ENCODE data around the gene ATP5F1D. TPM values are rescaled to one million over a fixed set of nuclear protein-coding genes. Genes with fewer than 3 reads are reported as not detected.

The ATP5F1D gene
- total and polyA plus RNA-seq, 2 of the 8 experiments (the other 6 are each of a cell fraction or from before 2014, with no cell fraction given), result 174 to 249 TPM

DNA sequence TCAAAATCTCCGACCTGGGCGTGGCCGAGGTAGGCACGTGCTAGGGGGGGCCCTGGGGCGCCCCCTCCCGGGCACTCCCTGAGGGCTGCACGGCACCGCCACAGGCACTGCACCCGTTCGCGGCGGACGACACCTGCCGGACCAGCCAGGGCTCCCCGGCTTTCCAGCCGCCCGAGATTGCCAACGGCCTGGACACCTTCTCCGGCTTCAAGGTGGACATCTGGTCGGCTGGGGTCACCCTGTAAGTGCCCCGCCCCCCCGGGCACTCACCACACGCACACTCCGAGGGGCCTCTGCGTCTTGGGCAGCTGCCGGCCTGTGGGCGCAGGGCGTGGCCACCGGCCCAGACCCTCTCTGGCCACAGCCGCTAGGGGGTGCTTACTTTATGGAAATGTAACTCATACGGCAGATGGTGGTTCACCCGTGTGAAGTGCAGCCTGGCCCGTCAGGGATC lies 21.0 kb upstream of the ATP5F1D start:
- H3K9me3 ChIP-seq (ENCODE audit: insufficient read depth in 2 of 2, low read depth in 1 of 2, low read length in 1 of 2), result no peaks in the 10 kb centered on the region
- H3K14ac ChIP-seq (ENCODE audit: insufficient read length), result no peak overlapping the region
- H3K56ac ChIP-seq (replicated peaks; ENCODE audit: insufficient read length, low read depth, low read length), result no peak overlapping the region
- ChIA-PET CTCF (ENCODE audit: partially characterized antibody) (interaction anchor here (0.7 to 9.0 kb wide), 25 partner anchors 8 to 265 kb away, joined by 3 to 56 read pairs (median 5); partner anchors contain the start of gene ATP5F1D), POLR2A (ENCODE audit: partially characterized antibody) (interaction anchor here (0.9 to 2.0 kb wide), 8 partner anchors 9 to 212 kb away, joined by 3 to 8 read pairs (median 4); no protein-coding TSS in a partner anchor)
- H3K4me2 ChIP-seq (ENCODE audit: insufficient read depth in 1 of 2, low read depth in 2 of 2, low read length in 2 of 2), result no peak overlapping the region
- 92% methylated on average over 30 of the region's 33 CpGs; no CpG with 5 or more reads in 1 of the 2 experiments for WGBS, 2 experiments (ENCODE audit: extremely low coverage in 1 of 2, insufficient coverage in 1 of 2, insufficient read length in 1 of 2, insufficient replicate concordance in 2 of 2, low coverage in 1 of 2, low lambda C conversion rate in 2 of 2, missing lambda C conversion rate in 1 of 2)
- H2BK12ac ChIP-seq (ENCODE audit: low read depth, low read length), result no peak overlapping the region
- no peak overlapping the region for H4K91ac ChIP-seq (replicated peaks; ENCODE audit: insufficient read length, low read length)
- no peaks in the 10 kb centered on the region for H3K27me3 ChIP-seq (replicated peaks in 1 of 4; ENCODE audit: control insufficient read depth in 3 of 4, extremely low read depth in 1 of 4, insufficient read depth in 3 of 4, low read length in 3 of 4)
- no peak overlapping the region; the same call in 1 of the 2 replicates for H4K8ac ChIP-seq (ENCODE audit: extremely low read depth, insufficient read depth, low read length)
- H3K4me1 ChIP-seq (replicated peaks in 1 of 4; ENCODE audit: control insufficient read depth in 3 of 4, insufficient read depth in 4 of 4, low read length in 3 of 4), result peaks cover 0 to 2% (median 2%) of the 10 kb centered on the region in 4 experiments; a peak in 3 of 7 replicates
- no peak for FAIRE-seq
- no peak overlapping the region for H2AK5ac ChIP-seq (ENCODE audit: low read depth, low read length)
- H3K27ac ChIP-seq (ENCODE audit: low read depth, low read length), result no peak overlapping the region
- DNase-seq (ENCODE audit: low read depth in 1 of 2, low spot score in 2 of 2), result peak in 1 of 2 experiments; percentile 67
- peaks cover 0 to 30% of the 10 kb centered on the region in 2 experiments; a peak in 3 of 4 replicates for H3K79me2 ChIP-seq (ENCODE audit: control insufficient read depth in 1 of 2, insufficient read depth in 2 of 2, low read length in 2 of 2)
- TF ChIP-seq, protein P1, sequence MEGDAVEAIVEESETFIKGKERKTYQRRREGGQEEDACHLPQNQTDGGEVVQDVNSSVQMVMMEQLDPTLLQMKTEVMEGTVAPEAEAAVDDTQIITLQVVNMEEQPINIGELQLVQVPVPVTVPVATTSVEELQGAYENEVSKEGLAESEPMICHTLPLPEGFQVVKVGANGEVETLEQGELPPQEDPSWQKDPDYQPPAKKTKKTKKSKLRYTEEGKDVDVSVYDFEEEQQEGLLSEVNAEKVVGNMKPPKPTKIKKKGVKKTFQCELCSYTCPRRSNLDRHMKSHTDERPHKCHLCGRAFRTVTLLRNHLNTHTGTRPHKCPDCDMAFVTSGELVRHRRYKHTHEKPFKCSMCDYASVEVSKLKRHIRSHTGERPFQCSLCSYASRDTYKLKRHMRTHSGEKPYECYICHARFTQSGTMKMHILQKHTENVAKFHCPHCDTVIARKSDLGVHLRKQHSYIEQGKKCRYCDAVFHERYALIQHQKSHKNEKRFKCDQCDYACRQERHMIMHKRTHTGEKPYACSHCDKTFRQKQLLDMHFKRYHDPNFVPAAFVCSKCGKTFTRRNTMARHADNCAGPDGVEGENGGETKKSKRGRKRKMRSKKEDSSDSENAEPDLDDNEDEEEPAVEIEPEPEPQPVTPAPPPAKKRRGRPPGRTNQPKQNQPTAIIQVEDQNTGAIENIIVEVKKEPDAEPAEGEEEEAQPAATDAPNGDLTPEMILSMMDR (IDR thresholded peaks at IDR 0.05; ENCODE audit: control extremely low read depth in 1 of 3, insufficient read depth in 1 of 3, low read depth in 1 of 3, low read length in 3 of 3), result peak in 2 of 3 experiments; percentile 24 to 33; a peak in 1 of 4 replicates
- no peak for TF ChIP-seq RAD21 (IDR thresholded peaks at IDR 0.05 in 1 of 2, conservative IDR thresholded peaks at IDR 0.05 in 1 of 2; ENCODE audit: low read depth in 2 of 2, low read length in 2 of 2)
- peaks cover 0 to 31% (median 0%) of the 10 kb centered on the region in 4 experiments; a peak in 3 of 8 replicates for H3K36me3 ChIP-seq (ENCODE audit: control insufficient read depth in 2 of 4, insufficient read depth in 4 of 4, low read length in 3 of 4)
- H2BK5ac ChIP-seq (ENCODE audit: low read depth, low read length), result no peak overlapping the region
- no peaks in the 10 kb centered on the region for H3K23me2 ChIP-seq (ENCODE audit: low read depth, low read length)
- no peak overlapping the region for H2BK15ac ChIP-seq (ENCODE audit: low read length)
- H3K18ac ChIP-seq (ENCODE audit: extremely low read depth, low read length), result no peak overlapping the region
- no peak overlapping the region for H3K23ac ChIP-seq (ENCODE audit: insufficient read length)
- no peak overlapping the region for H2BK120ac ChIP-seq (replicated peaks; ENCODE audit: low read depth, low read length)
- H4K5ac ChIP-seq (ENCODE audit: insufficient read length, low read depth, low read length), result no peak overlapping the region
- no peak overlapping the region for H2AFZ ChIP-seq (ENCODE audit: low read length)
- no peak overlapping the region for H3K4ac ChIP-seq (replicated peaks; ENCODE audit: insufficient read length, low read depth, low read length)
- H2BK20ac ChIP-seq (ENCODE audit: low read length), result no peak overlapping the region
- no peak overlapping the region for H3K9ac ChIP-seq (replicated peaks in 1 of 4; ENCODE audit: extremely low read depth in 1 of 4, low read depth in 3 of 4, low read length in 3 of 4)
- H3K79me1 ChIP-seq (ENCODE audit: low read depth, low read length), result peaks cover 7% of the 10 kb centered on the region
- peaks cover 26 to 37% of the 10 kb centered on the region in 2 experiments for H4K20me1 ChIP-seq (replicated peaks in 1 of 2; ENCODE audit: control insufficient read depth in 1 of 2, insufficient read depth in 2 of 2, low read length in 2 of 2)
- no peak overlapping the region for H3K4me3 ChIP-seq (ENCODE audit: extremely low read depth in 1 of 4, insufficient read depth in 2 of 4, low read depth in 3 of 4, low read length in 4 of 4)

All from H1 (cell line).